ENCODE measurements around the gene MYO5B.

GRCh38 chr18:49875783-49876182 is 319.2 kb downstream of the MYO5B start:
- no peak for TF ChIP-seq CTCF (IDR thresholded peaks at IDR 0.05; ENCODE audit: low read depth, low read length, missing input control)
- TF ChIP-seq EGR1 (IDR thresholded peaks at IDR 0.05; ENCODE audit: low read depth in 2 of 2) = no peak
- TF ChIP-seq TAF1 (conservative IDR thresholded peaks at IDR 0.05) = no peak
- TF ChIP-seq MAX (IDR thresholded peaks at IDR 0.05) = no peak
- no peak for TF ChIP-seq SP1 (IDR thresholded peaks at IDR 0.05)
- no peak for TF ChIP-seq FOXA1 (IDR thresholded peaks at IDR 0.05)
- TF ChIP-seq JUND (IDR thresholded peaks at IDR 0.05) = no peak
- no peak for TF ChIP-seq GABPA (IDR thresholded peaks at IDR 0.05 in 1 of 2, conservative IDR thresholded peaks at IDR 0.05 in 1 of 2)
- TF ChIP-seq YY1 (IDR thresholded peaks at IDR 0.05) = no peak
- TF ChIP-seq RXRA (IDR thresholded peaks at IDR 0.05) = no peak
- TF ChIP-seq RAD21 (IDR thresholded peaks at IDR 0.05) = no peak
- TF ChIP-seq REST (IDR thresholded peaks at IDR 0.05) = no peak
- TF ChIP-seq ATF3 (IDR thresholded peaks at IDR 0.05) = no peak
- no peak for TF ChIP-seq ZBTB33 (IDR thresholded peaks at IDR 0.05)

Measured in liver (tissue), 3 donors.